HepG2 (cell line): ENCODE results near the gene PEA15. TPM values are rescaled to one million over a fixed set of nuclear protein-coding genes. Genes with fewer than 3 reads are reported as not detected.

Experiments used
- ATAC-seq: fragments of 200-7000 bp; cut with Tn5 transposase; 3 replicates; pipeline ENCODE4 v1.9.1; 2020; ENCODE audit warnings: mild to moderate bottlenecking, moderate library complexity
- BruUV-seq: library from RNA; stranded (reverse); fragments of 400-500 nt; replicated peaks from 2 replicates; lab custom pipeline; 2021; lab: Mats Ljungman, UMichigan
- CTCF ChIA-PET: fragments of 300-600 bp; formaldehyde crosslinking; extraction: SDS; loops from one replicate; lab custom pipeline; 2021; ENCODE audit warnings: low total read pairs, inconsistent platforms, low intra/inter-chr PET ratio; lab: Yijun Ruan, JAX
- POLR2A ChIA-PET: fragments of 350-600 bp; sonication (Branson Sonifier 250); formaldehyde crosslinking; loops from one replicate; lab custom pipeline; 2020; ENCODE audit warnings: antibody characterized with exemption, inconsistent platforms; lab: Yijun Ruan, JAX
- DNase-seq: peaks from one replicate; pipeline ENCODE4 v3.0.0-alpha.2; 2015; ENCODE audit warnings: low spot score
- FAIRE-seq: peaks from 3 replicates; lab custom pipeline; 2011; peaks lifted over from hg19 to GRCh38; lab: Jason Lieb, UNC
- H2AFZ ChIP-seq: one replicate; pipeline ENCODE4 v1.6.1; 2011; ENCODE audit warnings: low read length, inconsistent platforms
- H3K27ac ChIP-seq: fragments of 300-600 bp; 3 replicates; pipeline ENCODE4 v1.8.0; 2011; ENCODE audit warnings: mixed run types, mild to moderate bottlenecking, mixed read lengths, low read length, inconsistent platforms; ENCODE audit not compliant: insufficient read depth; ENCODE audit errors: extremely low read length
- H3K27me3 ChIP-seq, 2 experiments: fragments of 200-600 bp in 1 of 2; 2 replicates in 1 of 2; 3 replicates in 1 of 2; pipeline versions ENCODE4 v1.6.0 to v1.8.0; 2011; ENCODE audit warnings: low read length in 2 of 2, mild to moderate bottlenecking in 2 of 2, moderate library complexity in 2 of 2, inconsistent platforms in 1 of 2; ENCODE audit not compliant: insufficient read depth in 2 of 2, control insufficient read depth in 1 of 2
- H3K36me3 ChIP-seq, 2 experiments: fragments of 200-600 bp in 1 of 2; replicated peaks in 1 of 2; 2 replicates in 1 of 2; 3 replicates in 1 of 2; pipeline versions ENCODE4 v1.5.1 to v1.8.0; 2011; ENCODE audit warnings: low read length in 2 of 2, inconsistent platforms in 1 of 2; ENCODE audit not compliant: insufficient read depth in 2 of 2, control insufficient read depth in 1 of 2
- H3K4me1 ChIP-seq: 2 replicates; pipeline ENCODE4 v1.5.1; 2012; ENCODE audit warnings: low read length, inconsistent platforms; ENCODE audit not compliant: insufficient read depth
- H3K4me2 ChIP-seq: 2 replicates; pipeline ENCODE4 v1.6.0; 2011; ENCODE audit warnings: low read depth, low read length, inconsistent platforms
- H3K4me3 ChIP-seq, 3 experiments: fragments of 200-600 bp in 1 of 3; sonication (generic), shearing (Covaris generic) in 1 of 3; replicated peaks in 1 of 3; 2 replicates each; pipeline ENCODE4 v1.5.1; 2011 to 2016; ENCODE audit warnings: low read length in 3 of 3, inconsistent platforms in 2 of 3, low read depth in 2 of 3, mild to moderate bottlenecking in 2 of 3, control low read depth in 1 of 3, mixed read lengths in 1 of 3; ENCODE audit not compliant: insufficient read depth in 1 of 3
- H3K79me2 ChIP-seq: one replicate; pipeline ENCODE4 v1.6.1; 2011; ENCODE audit warnings: low read length, inconsistent platforms; ENCODE audit not compliant: insufficient read depth
- H3K9ac ChIP-seq: 2 replicates; pipeline ENCODE4 v1.6.0; 2011; ENCODE audit warnings: mild to moderate bottlenecking, low read depth, low read length, inconsistent platforms; ENCODE audit not compliant: insufficient read depth
- H3K9me3 ChIP-seq: 2 replicates; pipeline ENCODE4 v1.5.1; 2012; ENCODE audit warnings: mild to moderate bottlenecking, low read length
- H4K20me1 ChIP-seq: 2 replicates; pipeline ENCODE4 v1.6.0; 2011; ENCODE audit warnings: inconsistent platforms, mild to moderate bottlenecking, low read length, moderate library complexity; ENCODE audit not compliant: insufficient read depth
- CBX5 ChIP-seq: sonication (generic); formaldehyde crosslinking; IDR thresholded peaks from 2 replicates; pipeline ENCODE4 v1.4.0; 2020; ENCODE audit warnings: missing genetic modification reagents, borderline replicate concordance
- KDM1A ChIP-seq: IDR thresholded peaks from 2 replicates; pipeline ENCODE4 v1.6.1; 2016; ENCODE audit warnings: missing compliant biosample characterization
- MEF2D ChIP-seq: sonication (generic); formaldehyde crosslinking; IDR thresholded peaks from 2 replicates; pipeline ENCODE4 v1.5.1; 2020; ENCODE audit warnings: mild to moderate bottlenecking, missing genetic modification reagents
- MXD4 ChIP-seq: IDR thresholded peaks from 2 replicates; pipeline ENCODE4 v1.6.1; 2016; ENCODE audit warnings: mild to moderate bottlenecking, missing biosample characterization, missing genetic modification reagents
- SIX1 ChIP-seq: sonication (generic); formaldehyde crosslinking; IDR thresholded peaks from 2 replicates; pipeline ENCODE4 v1.4.0; 2020; ENCODE audit warnings: missing genetic modification reagents, borderline replicate concordance
- XRCC5 ChIP-seq: fragments of 200-400 bp; formaldehyde crosslinking; optimal IDR thresholded peaks from 2 replicates; pipeline ENCODE3; 2017; ENCODE audit warnings: mild to moderate bottlenecking, low read length
- ZBTB21 ChIP-seq: sonication (generic); formaldehyde crosslinking; IDR thresholded peaks from 2 replicates; pipeline ENCODE4 v1.4.0; 2020; ENCODE audit warnings: missing genetic modification reagents
- ZBTB7B ChIP-seq: sonication (generic); formaldehyde crosslinking; IDR thresholded peaks from 2 replicates; pipeline ENCODE4 v1.4.0; 2020; ENCODE audit warnings: missing genetic modification reagents
- ZFP37 ChIP-seq: sonication (generic); formaldehyde crosslinking; IDR thresholded peaks from 2 replicates; pipeline ENCODE4 v1.4.0; 2020; ENCODE audit warnings: missing genetic modification reagents, borderline replicate concordance
- ZNF24 ChIP-seq: fragments of 450-650 bp; IDR thresholded peaks from 2 replicates; pipeline ENCODE4 v1.6.1; 2017; ENCODE audit warnings: antibody characterized with exemption, mild to moderate bottlenecking
- ZNF331 ChIP-seq: sonication (generic); formaldehyde crosslinking; IDR thresholded peaks from 2 replicates; pipeline ENCODE4 v1.4.0; 2020; ENCODE audit warnings: missing genetic modification reagents
- ZNF446 ChIP-seq: sonication (generic); formaldehyde crosslinking; IDR thresholded peaks from 2 replicates; pipeline ENCODE4 v1.5.0; 2020; ENCODE audit warnings: mild to moderate bottlenecking, missing genetic modification reagents
- ZNF569 ChIP-seq: sonication (generic); formaldehyde crosslinking; IDR thresholded peaks from 2 replicates; pipeline ENCODE4 v1.5.0; 2020; ENCODE audit warnings: mild to moderate bottlenecking, missing genetic modification reagents, moderate library complexity, borderline replicate concordance
- ZNF891 ChIP-seq: sonication (generic); formaldehyde crosslinking; IDR thresholded peaks from 2 replicates; pipeline ENCODE4 v1.5.0; 2020; ENCODE audit warnings: mild to moderate bottlenecking, missing genetic modification reagents
- ZSCAN25 ChIP-seq: sonication (generic); formaldehyde crosslinking; IDR thresholded peaks from 2 replicates; pipeline ENCODE4 v1.8.0; 2022; ENCODE audit warnings: mild to moderate bottlenecking, missing genetic modification reagents
- WGBS: methylation state at CpG from one replicate; pipeline ENCODE4 v1.1.6; 2017; ENCODE audit warnings: low lambda C conversion rate; 5-methylcytosine and 5-hydroxymethylcytosine counted together
- in situ Hi-C: cut with HindIII; loops from 2 replicates; pipeline ENCODE4 v1.10.0; 2017; ENCODE audit warnings: low pct_unique_long_range_greater_than_20kb; ENCODE audit not compliant: extremely low pct_ligation_motif_present
- intact Hi-C: fragments of 100-400 bp; cut with micrococcal nuclease; formaldehyde crosslinking; loops from one replicate; pipeline ENCODE4 v1.10.0; 2022; ENCODE audit not compliant: unreplicated experiment
- polyA plus RNA-seq, 8 experiments: library from polyadenylated mRNA; depleted of rRNA in 3 of 8; stranded (reverse) in 7 of 8; unstranded in 1 of 8; fragments of >200 nt; fragmentation: Illumina TruSeq in 4 of 8; extraction: Trizol in 4 of 8; gene quantifications; 2 replicates each; pipeline versions ENCODE4 v1.2.1 to v1.2.3, GENCODE V29; 2011 to 2016; ENCODE audit warnings: low read depth in 4 of 8, missing spikeins in 1 of 8, mixed read lengths in 1 of 8; ENCODE audit not compliant: insufficient read depth in 1 of 8
- total RNA-seq, 5 experiments: library from RNA; depleted of rRNA; stranded (reverse); fragments of >200 nt; fragmentation: Illumina TruSeq; extraction: Trizol; gene quantifications; 2 replicates each; pipeline ENCODE4 v1.2.3, GENCODE V29; 2016; ENCODE audit warnings: low read depth in 1 of 5
- TF ChIP-seq, protein P1 (sequence below), 2 experiments: sonication (generic) in 1 of 2; formaldehyde crosslinking in 1 of 2; IDR thresholded peaks; 2 replicates each; pipeline versions ENCODE4 v1.5.1 to v1.6.1; 2011 to 2020; ENCODE audit warnings: borderline replicate concordance in 1 of 2, low read depth in 1 of 2, low read length in 1 of 2, mild to moderate bottlenecking in 1 of 2, missing genetic modification reagents in 1 of 2, moderate library complexity in 1 of 2
- TF ChIP-seq, protein P2 (sequence below): sonication (generic); formaldehyde crosslinking; IDR thresholded peaks from 2 replicates; pipeline ENCODE4 v1.8.0; 2023; ENCODE audit warnings: mild to moderate bottlenecking, missing genetic modification reagents
- TF ChIP-seq, protein P3 (sequence below): sonication (generic); formaldehyde crosslinking; IDR thresholded peaks from 2 replicates; pipeline ENCODE4 v1.5.0; 2020; ENCODE audit warnings: missing genetic modification reagents

The PEA15 gene
- total and polyA plus RNA-seq, 2 of the 13 experiments (the other 11 are each of a cell fraction or from before 2014, with no cell fraction given), result 12.1 to 35.2 TPM

DNA sequence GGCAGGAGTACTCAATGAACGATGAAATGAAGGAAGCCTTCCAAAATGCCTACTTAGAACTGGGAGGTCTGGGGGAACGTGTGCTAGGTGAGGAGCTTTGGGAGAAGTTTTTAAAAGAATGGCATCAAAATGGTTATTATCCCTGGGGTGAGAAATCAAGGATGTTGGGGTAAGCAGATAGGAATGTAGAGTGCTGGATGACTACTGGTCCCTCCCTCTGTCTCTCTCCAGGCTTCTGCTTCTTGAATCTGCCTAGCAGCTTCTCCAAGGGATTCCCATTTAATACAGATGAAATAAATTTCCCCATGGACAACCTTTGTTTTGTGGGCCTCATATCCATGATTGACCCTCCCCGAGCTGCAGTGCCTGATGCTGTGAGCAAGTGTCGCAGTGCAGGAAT is 33.8 kb upstream of the PEA15 start:
- peaks cover 2 to 49% of the 10 kb centered on the region in 2 experiments; a peak in 3 of 5 replicates for H3K27me3 ChIP-seq
- BruUV-seq, result no TSS peak
- intact Hi-C loops (no loop called here), in situ Hi-C loops (no loop called here)
- no peaks in the 10 kb centered on the region for H3K79me2 ChIP-seq
- no peak overlapping the region for H3K4me2 ChIP-seq
- ChIA-PET POLR2A (no interaction called here), CTCF (no interaction called here)
- no peaks in the 10 kb centered on the region for H3K36me3 ChIP-seq
- H3K27ac ChIP-seq, result no peak overlapping the region
- no peak for ATAC-seq
- no peak for FAIRE-seq
- no peak overlapping the region for H3K9ac ChIP-seq
- DNase-seq, result no peak
- no peak overlapping the region for H3K4me3 ChIP-seq
- H2AFZ ChIP-seq, result no peak overlapping the region
- peaks cover 18% of the 10 kb centered on the region for H3K4me1 ChIP-seq
- no peaks in the 10 kb centered on the region for H3K9me3 ChIP-seq
- WGBS, result 48% methylated on average over 4 of the region's 4 CpGs
- TF ChIP-seq ZBTB7B (no peak), ZSCAN25 (CRISPR knock-in tag) (no peak), ZNF891 (CRISPR knock-in tag) (no peak), KDM1A (CRISPR knock-in tag) (no peak), ZBTB21 (CRISPR knock-in tag) (no peak), ZNF569 (CRISPR knock-in tag) (no peak), MXD4 (CRISPR knock-in tag) (no peak), ZNF331 (CRISPR knock-in tag) (no peak), ZNF24 (no peak), ZNF446 (CRISPR knock-in tag) (no peak), CBX5 (CRISPR knock-in tag) (no peak), MEF2D (CRISPR knock-in tag) (no peak), ZFP37 (no peak), SIX1 (CRISPR knock-in tag) (no peak), XRCC5 (no peak)
- TF ChIP-seq, protein P1, sequence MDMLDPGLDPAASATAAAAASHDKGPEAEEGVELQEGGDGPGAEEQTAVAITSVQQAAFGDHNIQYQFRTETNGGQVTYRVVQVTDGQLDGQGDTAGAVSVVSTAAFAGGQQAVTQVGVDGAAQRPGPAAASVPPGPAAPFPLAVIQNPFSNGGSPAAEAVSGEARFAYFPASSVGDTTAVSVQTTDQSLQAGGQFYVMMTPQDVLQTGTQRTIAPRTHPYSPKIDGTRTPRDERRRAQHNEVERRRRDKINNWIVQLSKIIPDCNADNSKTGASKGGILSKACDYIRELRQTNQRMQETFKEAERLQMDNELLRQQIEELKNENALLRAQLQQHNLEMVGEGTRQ (IDR thresholded peaks at IDR 0.05; ENCODE audit: low read depth, low read length), result no peak
- TF ChIP-seq, protein P1 (CRISPR knock-in tag; IDR thresholded peaks at IDR 0.05; ENCODE audit: borderline replicate concordance), result no peak
- TF ChIP-seq, protein P2, sequence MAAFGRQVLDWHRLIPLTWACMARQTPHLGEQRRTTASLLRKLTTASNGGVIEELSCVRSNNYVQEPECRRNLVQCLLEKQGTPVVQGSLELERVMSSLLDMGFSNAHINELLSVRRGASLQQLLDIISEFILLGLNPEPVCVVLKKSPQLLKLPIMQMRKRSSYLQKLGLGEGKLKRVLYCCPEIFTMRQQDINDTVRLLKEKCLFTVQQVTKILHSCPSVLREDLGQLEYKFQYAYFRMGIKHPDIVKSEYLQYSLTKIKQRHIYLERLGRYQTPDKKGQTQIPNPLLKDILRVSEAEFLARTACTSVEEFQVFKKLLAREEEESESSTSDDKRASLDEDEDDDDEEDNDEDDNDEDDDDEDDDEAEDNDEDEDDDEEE, result no peak
- TF ChIP-seq, protein P3, sequence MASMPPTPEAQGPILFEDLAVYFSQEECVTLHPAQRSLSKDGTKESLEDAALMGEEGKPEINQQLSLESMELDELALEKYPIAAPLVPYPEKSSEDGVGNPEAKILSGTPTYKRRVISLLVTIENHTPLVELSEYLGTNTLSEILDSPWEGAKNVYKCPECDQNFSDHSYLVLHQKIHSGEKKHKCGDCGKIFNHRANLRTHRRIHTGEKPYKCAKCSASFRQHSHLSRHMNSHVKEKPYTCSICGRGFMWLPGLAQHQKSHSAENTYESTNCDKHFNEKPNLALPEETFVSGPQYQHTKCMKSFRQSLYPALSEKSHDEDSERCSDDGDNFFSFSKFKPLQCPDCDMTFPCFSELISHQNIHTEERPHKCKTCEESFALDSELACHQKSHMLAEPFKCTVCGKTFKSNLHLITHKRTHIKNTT (CRISPR knock-in tag), result no peak
- no peaks in the 10 kb centered on the region for H4K20me1 ChIP-seq
